AML-193 (cell line): ENCODE data around the gene MBNL1.
"Not testable (repeated sequence)": the region's sequence is repeated elsewhere in the genome, so short reads cannot be mapped to it uniquely, and the experiment has no call there.

Experiments
- DNase-seq, 2 experiments: peaks; one replicate each; lab custom pipeline; 2025; lab: John Stamatoyannopoulos, UW

The MBNL1 gene

GRCh38 chr3:152349392-152349791 lies 80.7 kb downstream of the MBNL1 start:
- no peak for DNase-seq

GRCh38 chr3:152350139-152350538 lies 81.4 kb downstream of the MBNL1 start:
- DNase-seq = no peak

DNA sequence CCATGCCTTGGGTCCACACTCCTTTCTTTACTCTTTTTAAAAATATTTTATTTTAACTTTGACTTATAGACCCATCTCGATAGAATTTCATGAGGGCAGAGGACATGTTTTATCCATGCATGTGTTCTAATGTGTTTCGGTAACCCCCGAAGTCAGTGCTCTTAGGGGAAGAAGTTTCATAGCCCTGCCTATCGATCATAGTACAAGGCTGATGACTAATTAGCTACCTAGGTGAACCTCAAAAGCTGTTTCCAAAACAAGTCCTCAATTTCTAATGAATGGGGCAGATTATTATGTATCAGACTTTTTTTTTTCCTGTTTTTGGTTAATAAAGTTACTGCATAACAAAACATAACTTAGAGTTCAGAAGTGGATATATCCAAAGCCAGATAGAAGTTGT lies 82.0 kb downstream of the MBNL1 start:
- DNase-seq = no peak

DNA sequence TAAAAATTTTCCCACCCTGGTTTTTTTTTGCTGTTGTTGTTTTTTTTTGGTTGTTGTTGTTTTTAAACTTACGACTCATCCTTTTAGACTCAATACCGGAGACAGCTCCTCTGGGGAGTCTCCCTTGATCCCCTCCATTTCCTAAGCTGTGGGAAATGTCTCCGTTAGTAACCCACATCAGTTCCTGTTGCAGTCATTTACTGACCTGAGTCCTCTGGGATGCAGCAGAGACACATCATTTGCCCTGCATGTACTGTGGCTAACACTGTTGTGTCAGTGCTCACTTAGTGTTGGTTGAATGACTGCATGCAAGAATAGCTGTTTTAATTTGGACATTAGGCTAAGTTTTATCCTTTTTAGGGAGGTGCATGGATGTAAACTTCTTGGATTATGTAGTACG lies 83.8 kb downstream of the MBNL1 start:
- no peak for DNase-seq

GRCh38 chr3:152353578-152353977 lies 84.8 kb downstream of the MBNL1 start:
- no peak for DNase-seq

DNA sequence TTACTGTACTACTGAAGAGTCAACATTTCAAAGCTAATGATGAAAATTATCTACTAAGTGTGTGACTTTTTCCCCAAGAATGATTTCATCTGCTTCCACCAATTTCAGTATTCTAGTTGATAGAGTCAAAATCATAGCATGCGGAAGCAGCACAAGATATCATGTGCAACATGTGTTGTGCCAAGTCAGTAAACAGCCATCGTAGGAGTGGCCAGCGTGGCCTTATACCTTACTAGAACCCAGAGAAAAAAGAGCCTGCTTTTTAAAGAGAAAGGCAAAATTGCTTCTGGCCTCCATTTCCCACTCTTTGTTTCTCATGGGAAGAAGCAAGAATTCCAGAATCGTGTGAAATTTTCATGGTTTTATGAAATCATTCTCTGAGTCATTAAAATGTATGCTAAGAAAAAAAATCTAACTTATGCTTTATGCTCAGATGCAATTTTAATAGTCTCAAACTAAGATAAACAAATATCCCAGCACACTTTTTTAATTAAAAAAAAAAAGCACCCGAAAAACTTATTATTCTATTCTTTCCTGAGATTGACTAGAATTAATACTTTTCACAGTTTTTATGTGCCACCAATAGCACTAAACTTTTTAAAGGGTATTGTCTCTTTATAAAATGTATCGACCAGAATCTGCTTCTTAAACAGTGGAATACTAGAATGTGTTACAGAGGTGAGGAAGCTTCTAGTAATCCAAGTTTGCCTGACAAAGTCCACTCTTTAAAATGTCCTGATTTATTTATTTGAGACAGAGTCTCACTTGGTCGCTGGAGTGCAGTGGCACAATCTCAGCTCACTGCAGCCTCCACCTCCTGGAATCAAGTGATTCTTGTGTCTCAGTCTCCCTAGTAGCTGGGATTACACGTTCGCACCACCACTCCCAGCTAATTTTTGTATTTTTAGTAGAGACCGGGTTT lies 87.3 kb downstream of the MBNL1 start:
- no peak for DNase-seq

GRCh38 chr3:152356870-152357276 lies 88.1 kb downstream of the MBNL1 start:
- no peak for DNase-seq

DNA sequence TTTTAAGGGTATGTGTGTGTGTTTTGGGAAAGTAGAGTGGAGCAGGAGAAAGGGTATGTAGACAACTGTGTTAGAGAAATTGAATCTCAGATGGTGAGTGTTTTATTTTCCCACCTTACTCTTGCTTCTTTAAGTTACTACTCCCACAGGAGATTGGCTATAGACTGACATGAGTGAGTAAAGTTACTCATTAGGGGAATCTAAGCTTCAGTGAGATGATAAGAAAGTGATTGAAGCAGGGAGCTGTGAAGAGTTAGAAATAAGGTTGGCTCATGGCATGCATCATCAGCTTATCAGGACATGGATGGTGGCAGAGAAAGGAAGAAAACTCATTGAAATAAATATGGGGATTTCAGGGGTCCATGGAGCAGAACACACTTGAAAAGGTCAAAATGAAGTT lies 88.9 kb downstream of the MBNL1 start:
- no peak for DNase-seq

DNA sequence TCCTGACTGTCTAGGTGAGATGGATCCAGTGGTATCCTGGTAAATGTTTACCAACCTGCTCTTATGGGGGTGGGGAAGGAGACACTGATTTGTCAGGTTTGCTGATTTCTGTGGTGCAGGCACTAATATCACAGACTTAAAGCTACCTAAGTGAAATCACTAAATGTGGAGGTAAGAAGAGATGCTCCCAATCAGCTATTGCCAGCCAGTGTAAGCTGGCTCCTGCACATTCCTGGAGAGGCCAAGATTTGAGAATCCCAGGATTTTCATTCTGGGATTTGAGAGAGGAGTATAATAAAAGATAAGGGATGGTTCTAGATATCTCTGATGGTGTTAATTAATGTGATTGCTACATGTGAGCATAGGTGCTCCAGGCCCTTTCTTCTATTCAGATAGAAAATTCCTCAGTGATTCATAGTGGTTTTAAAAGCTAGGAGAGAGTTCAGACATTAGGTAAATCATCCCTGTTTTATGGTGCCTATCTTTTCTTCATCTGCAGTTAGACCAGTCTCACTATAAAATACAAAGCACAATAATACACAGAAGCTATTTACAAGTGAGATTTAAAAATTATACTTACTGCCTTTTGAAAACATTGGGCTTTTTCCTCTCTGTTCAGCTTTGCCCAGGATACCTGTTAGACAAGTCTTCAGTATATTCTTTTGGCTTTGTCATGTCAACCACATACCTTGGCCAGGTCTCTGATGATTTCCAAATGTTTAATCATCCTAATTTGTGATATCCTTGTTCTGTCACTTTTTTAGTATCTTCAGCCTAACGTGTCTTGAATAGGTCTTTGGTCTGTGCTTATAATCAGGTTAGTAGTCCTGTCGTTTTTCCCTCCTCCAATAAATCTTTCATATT lies 90.9 kb downstream of the MBNL1 start:
- DNase-seq = no peak

- no peak for DNase-seq
Observed at GRCh38 chr3:152360302-152360701, 91.6 kb downstream of the MBNL1 start.

DNA sequence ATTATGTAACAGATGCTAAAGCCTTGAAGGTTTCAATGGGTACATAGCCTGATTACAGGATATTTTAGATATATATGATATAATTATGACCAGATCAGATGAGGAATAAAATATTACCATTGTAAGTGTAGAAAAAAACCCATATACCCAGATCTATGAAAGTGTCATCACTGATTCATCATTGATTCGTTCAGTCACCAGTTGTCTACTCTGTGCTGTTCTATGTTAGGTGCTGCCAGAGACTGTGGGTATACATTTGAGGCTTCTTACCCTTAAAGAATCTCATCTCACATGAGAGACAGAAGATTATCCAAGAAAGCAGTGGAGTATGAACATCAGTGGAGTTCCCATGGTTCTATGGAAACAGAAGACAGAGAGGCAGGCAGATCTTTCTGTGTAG lies 92.2 kb downstream of the MBNL1 start:
- DNase-seq = no peak

- no peak for DNase-seq
Observed at GRCh38 chr3:152362086-152362485, 93.4 kb downstream of the MBNL1 start.

GRCh38 chr3:152364237-152364636 lies 95.5 kb downstream of the MBNL1 start:
- no peak for DNase-seq

GRCh38 chr3:152365126-152365525 lies 96.4 kb downstream of the MBNL1 start:
- DNase-seq = no peak

GRCh38 chr3:152365766-152366593 lies 97.3 kb downstream of the MBNL1 start:
- no peak for DNase-seq

GRCh38 chr3:152367192-152367591 lies 98.5 kb downstream of the MBNL1 start:
- not testable (repeated sequence) for DNase-seq

DNA sequence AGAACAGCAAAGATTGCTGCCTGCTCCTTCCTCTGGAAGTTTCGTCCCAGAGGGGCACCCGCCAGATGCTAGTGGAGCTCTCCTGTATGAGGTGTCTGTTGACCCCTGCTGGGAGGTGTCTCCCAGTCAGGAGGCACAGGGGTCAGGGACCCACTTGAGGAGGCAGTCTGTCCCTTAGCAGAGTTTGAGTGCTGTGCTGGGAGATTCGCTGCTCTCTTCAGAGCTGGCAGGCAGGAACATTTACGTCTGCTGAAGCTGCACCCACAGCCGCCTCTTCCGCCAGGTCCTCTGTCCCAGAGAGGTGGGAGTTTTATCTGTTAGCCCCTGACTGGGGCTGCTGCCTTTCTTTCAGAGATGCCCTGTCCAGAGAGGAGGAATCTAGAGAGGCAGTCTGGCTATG lies 103.9 kb downstream of the MBNL1 start:
- DNase-seq = not testable (repeated sequence)

DNA sequence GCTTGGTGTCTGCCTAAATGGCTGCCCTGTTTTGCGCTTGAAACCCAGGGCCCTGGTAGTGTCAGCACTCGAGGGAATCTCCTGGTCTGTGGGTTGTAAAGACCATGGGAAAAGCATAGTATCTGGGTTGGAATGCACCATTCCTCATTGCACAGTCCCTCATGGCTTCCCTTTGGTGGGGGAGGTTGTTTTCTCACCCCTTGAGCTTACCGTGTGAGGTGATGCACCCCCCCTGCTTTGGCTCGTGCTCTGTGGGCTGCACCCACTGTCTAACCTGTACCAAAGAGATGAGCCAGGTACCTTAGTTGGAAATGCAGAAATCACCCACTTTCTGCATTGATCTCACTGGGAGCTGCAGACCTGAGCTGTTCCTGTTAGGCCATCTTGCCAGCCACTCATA lies 104.7 kb downstream of the MBNL1 start:
- DNase-seq = no peak

GRCh38 chr3:152374262-152374990 lies 105.7 kb downstream of the MBNL1 start:
- DNase-seq = no peak

- no peak for DNase-seq
Observed at GRCh38 chr3:152375546-152375945, 106.8 kb downstream of the MBNL1 start.
